Measurements from ENCODE around the gene CAPZA1.

DNA sequence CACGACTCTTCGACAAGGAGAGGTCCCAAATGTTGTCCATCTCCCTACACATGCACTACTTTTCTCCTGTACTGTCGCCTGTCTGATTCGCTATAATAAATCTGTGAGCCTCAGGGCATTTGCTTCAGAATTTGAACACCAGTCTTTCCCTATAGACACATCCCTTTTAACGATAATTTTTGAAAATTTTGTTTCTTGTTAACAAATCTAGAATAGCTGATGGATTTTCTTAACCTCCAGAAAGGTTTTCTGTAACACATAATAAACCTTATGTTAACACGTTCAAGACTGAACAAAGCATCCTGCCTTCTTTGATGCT is 704 bp downstream of the CAPZA1 start:
- TF ChIP-seq CTCF (IDR thresholded peaks at IDR 0.05) = no peak
- no peak for TF ChIP-seq POLR2AphosphoS5 (IDR thresholded peaks at IDR 0.05)
- TF ChIP-seq POLR2A (IDR thresholded peaks at IDR 0.05) = no peak
